Measurements from ENCODE around the gene BRPF3.

DNA sequence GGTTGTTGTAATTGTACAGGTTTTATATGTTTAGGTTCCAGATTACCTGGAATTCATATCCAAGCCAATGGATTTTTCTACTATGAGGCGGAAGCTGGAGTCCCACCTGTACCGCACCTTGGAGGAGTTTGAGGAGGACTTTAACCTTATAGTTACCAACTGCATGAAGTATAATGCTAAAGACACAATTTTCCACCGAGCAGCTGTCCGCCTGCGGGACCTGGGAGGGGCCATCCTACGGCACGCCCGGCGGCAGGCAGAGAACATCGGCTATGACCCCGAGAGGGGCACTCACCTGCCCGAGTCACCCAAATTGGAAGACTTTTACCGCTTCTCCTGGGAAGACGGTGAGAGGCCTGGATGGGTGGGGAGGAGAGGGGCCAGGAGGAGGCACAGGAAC is 13.6 kb downstream of the BRPF3 start:
- TF ChIP-seq, protein P1, sequence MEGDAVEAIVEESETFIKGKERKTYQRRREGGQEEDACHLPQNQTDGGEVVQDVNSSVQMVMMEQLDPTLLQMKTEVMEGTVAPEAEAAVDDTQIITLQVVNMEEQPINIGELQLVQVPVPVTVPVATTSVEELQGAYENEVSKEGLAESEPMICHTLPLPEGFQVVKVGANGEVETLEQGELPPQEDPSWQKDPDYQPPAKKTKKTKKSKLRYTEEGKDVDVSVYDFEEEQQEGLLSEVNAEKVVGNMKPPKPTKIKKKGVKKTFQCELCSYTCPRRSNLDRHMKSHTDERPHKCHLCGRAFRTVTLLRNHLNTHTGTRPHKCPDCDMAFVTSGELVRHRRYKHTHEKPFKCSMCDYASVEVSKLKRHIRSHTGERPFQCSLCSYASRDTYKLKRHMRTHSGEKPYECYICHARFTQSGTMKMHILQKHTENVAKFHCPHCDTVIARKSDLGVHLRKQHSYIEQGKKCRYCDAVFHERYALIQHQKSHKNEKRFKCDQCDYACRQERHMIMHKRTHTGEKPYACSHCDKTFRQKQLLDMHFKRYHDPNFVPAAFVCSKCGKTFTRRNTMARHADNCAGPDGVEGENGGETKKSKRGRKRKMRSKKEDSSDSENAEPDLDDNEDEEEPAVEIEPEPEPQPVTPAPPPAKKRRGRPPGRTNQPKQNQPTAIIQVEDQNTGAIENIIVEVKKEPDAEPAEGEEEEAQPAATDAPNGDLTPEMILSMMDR (IDR thresholded peaks at IDR 0.05 in 4 of 5, conservative IDR thresholded peaks at IDR 0.05 in 1 of 5) = no peak
- TF ChIP-seq POLR2A (IDR thresholded peaks at IDR 0.05) = no peak

Measured in gastrocnemius medialis (tissue), 4 donors.